ENCODE measurements around the gene MYO16. TPM values are rescaled to one million over a fixed set of nuclear protein-coding genes. Genes with fewer than 3 reads are reported as not detected.

Gene MYO16
- 1 to 10 TPM; 3.1 to 4.0 TPM for total RNA-seq
- polyA plus RNA-seq (ENCODE audit: insufficient read depth, low read depth, low replicate concordance), result 3.4 TPM
- long read RNA-seq, donor 1, result 0 reads
- long read RNA-seq, donor 2, result 0 reads

GRCh38 chr13:108629181-108629752, at the start of gene MYO16:
MYO16 (plus strand) TSS chr13:108629611; CDS start chr13:108629845, 234 bp downstream.
- no peak for DNase-seq
- H3K27ac ChIP-seq, result no peak within 1 kb of the TSS
- H3K9me3 ChIP-seq, result no peaks in the 10 kb centered on the region
- H3K36me3 ChIP-seq (ENCODE audit: low read depth, missing control alignments), result no peaks in the 10 kb centered on the region
- no peaks in the 10 kb centered on the region for H3K4me1 ChIP-seq
- H3K27me3 ChIP-seq, result no peaks in the 10 kb centered on the region
- 25 to 27% methylated on average over 11 of the region's 11 CpGs for WGBS, 2 donors
- no peak within 1 kb of the TSS for H3K4me3 ChIP-seq
- TF ChIP-seq POLR2A (IDR thresholded peaks at IDR 0.05) (no peak), CTCF (IDR thresholded peaks at IDR 0.05) (no peak)
- intact Hi-C loops (cut with DNase I; ENCODE audit: low total_unique reads), result no loop called here

GRCh38 chr13:108586826-108587225, 42.6 kb upstream of the MYO16 start:
- no peaks in the 10 kb centered on the region for H3K36me3 ChIP-seq (ENCODE audit: low read depth, missing control alignments)
- intact Hi-C loops (cut with DNase I; ENCODE audit: low total_unique reads), result no loop called here
- 90 to 96% methylated on average over 3 of the region's 3 CpGs for WGBS, 2 donors

GRCh38 chr13:108588516-108588915, 40.9 kb upstream of the MYO16 start:
- no peaks in the 10 kb centered on the region for H3K36me3 ChIP-seq (ENCODE audit: low read depth, missing control alignments)
- no peaks in the 10 kb centered on the region for H3K9me3 ChIP-seq
- no peak overlapping the region for H3K27ac ChIP-seq
- H3K27me3 ChIP-seq, result no peaks in the 10 kb centered on the region
- DNase-seq, result no peak
- TF ChIP-seq POLR2A (IDR thresholded peaks at IDR 0.05) (no peak), CTCF (IDR thresholded peaks at IDR 0.05) (no peak)
- 74 to 83% methylated on average over 3 of the region's 3 CpGs for WGBS, 2 donors
- intact Hi-C loops (cut with DNase I; ENCODE audit: low total_unique reads), result no loop called here
- no peak overlapping the region for H3K4me3 ChIP-seq
- no peaks in the 10 kb centered on the region for H3K4me1 ChIP-seq

More at GRCh38 chr13:108586826-108587225, 42.6 kb upstream of the MYO16 start:
- DNase-seq, result no peak
- Histone ChIP-seq H3K9me3 (no peaks in the 10 kb centered on the region), H3K27ac (no peak overlapping the region), H3K27me3 (no peaks in the 10 kb centered on the region), H3K4me3 (no peak overlapping the region), H3K4me1 (no peaks in the 10 kb centered on the region)
- TF ChIP-seq POLR2A (IDR thresholded peaks at IDR 0.05) (no peak), CTCF (IDR thresholded peaks at IDR 0.05) (no peak)

- Histone ChIP-seq H3K4me3 (no peak overlapping the region), H3K27ac (no peak overlapping the region), H3K36me3 (ENCODE audit: low read depth, missing control alignments) (no peaks in the 10 kb centered on the region), H3K9me3 (no peaks in the 10 kb centered on the region), H3K27me3 (no peaks in the 10 kb centered on the region), H3K4me1 (no peaks in the 10 kb centered on the region)
- WGBS, 2 donors, result 40 to 51% methylated on average over 3 of the region's 3 CpGs
- TF ChIP-seq POLR2A (IDR thresholded peaks at IDR 0.05) (no peak), CTCF (IDR thresholded peaks at IDR 0.05) (no peak)
- no peak for DNase-seq
- intact Hi-C loops (cut with DNase I; ENCODE audit: low total_unique reads), result no loop called here
These were observed 35.3 kb upstream of the MYO16 start for GRCh38 chr13:108594153-108594552.
